GM12878 (cell line): ENCODE measurements around the gene SEPTIN6. TPM values are rescaled to one million over a fixed set of nuclear protein-coding genes. Genes with fewer than 3 reads are reported as not detected.

ENCODE experiments used
- BHLHE40 ChIP-seq, 2 experiments: fragments of 450-650 bp in 1 of 2; IDR thresholded peaks; 2 replicates each; pipeline ENCODE4 v1.6.1; 2011 to 2017; ENCODE audit warnings: low read depth in 2 of 2, borderline replicate concordance in 1 of 2, improper control_type of control experiment in 1 of 2, low read length in 1 of 2, mild to moderate bottlenecking in 1 of 2
- GATAD2B ChIP-seq: fragments of 450-650 bp; conservative IDR thresholded peaks from 2 replicates; pipeline ENCODE4 v1.6.1; 2017; ENCODE audit warnings: low read depth, mild to moderate bottlenecking, moderate library complexity
- HDAC2 ChIP-seq: fragments of 200-600 bp; sonication (generic); IDR thresholded peaks from 2 replicates; pipeline ENCODE4 v1.6.1; 2017
- HDGF ChIP-seq: fragments of 450-650 bp; IDR thresholded peaks from 2 replicates; pipeline ENCODE4 v1.6.1; 2016; ENCODE audit warnings: antibody characterized with exemption
- IKZF2 ChIP-seq, 2 experiments: fragments of 450-650 bp; IDR thresholded peaks; 2 replicates each; pipeline ENCODE4 v1.6.1; 2017; ENCODE audit warnings: mild to moderate bottlenecking in 2 of 2, moderate library complexity in 2 of 2
- KDM1A ChIP-seq: fragments of 200-600 bp; sonication (generic); IDR thresholded peaks from 2 replicates; pipeline ENCODE4 v1.6.1; 2016; ENCODE audit warnings: borderline replicate concordance
- MYC ChIP-seq: IDR thresholded peaks from 2 replicates; pipeline ENCODE4 v1.6.1; 2011; ENCODE audit warnings: mild to moderate bottlenecking, low read length, moderate library complexity, inconsistent platforms; ENCODE audit not compliant: insufficient read depth, insufficient replicate concordance, insufficient read length, severe bottlenecking
- NBN ChIP-seq: fragments of 450-650 bp; IDR thresholded peaks from 2 replicates; pipeline ENCODE4 v1.6.1; 2016
- NFYB ChIP-seq: IDR thresholded peaks from 2 replicates; pipeline ENCODE4 v1.6.1; 2011; ENCODE audit warnings: low read depth, mild to moderate bottlenecking, low read length, improper control_type of control experiment, moderate library complexity; ENCODE audit not compliant: insufficient read depth
- PML ChIP-seq: IDR thresholded peaks from 2 replicates; pipeline ENCODE4 v1.6.1; 2012; ENCODE audit warnings: low read length, inconsistent platforms
- RCOR1 ChIP-seq: conservative IDR thresholded peaks from 2 replicates; pipeline ENCODE4 v1.6.1; 2012; ENCODE audit warnings: low read depth, low read length, improper control_type of control experiment
- SMAD1 ChIP-seq: fragments of 450-650 bp; IDR thresholded peaks from 2 replicates; pipeline ENCODE4 v1.6.1; 2018; ENCODE audit warnings: mild to moderate bottlenecking, low read depth; ENCODE audit not compliant: partially characterized antibody
- SMARCA5 ChIP-seq: fragments of 450-650 bp; IDR thresholded peaks from 2 replicates; pipeline ENCODE4 v1.6.1; 2017; ENCODE audit warnings: mild to moderate bottlenecking
- polyA plus RNA-seq, 11 experiments: library from polyadenylated mRNA; depleted of rRNA in 4 of 11; unstranded in 6 of 11; stranded (reverse) in 5 of 11; fragments of >200 nt; fragmentation: Nextera tagmentation in 4 of 11; fragmentation: Illumina TruSeq in 1 of 11; extraction: Ambion mirVana in 4 of 11; extraction: Trizol in 1 of 11; gene quantifications; 1 replicate in 1 of 11; 2 replicates in 10 of 11; pipeline versions ENCODE4 v1.2.1 to v1.2.3, GENCODE V29; 2011 to 2016; ENCODE audit warnings: inconsistent platforms in 2 of 11, missing spikeins in 2 of 11, low read depth in 1 of 11
- total RNA-seq, 4 experiments: library from RNA; depleted of rRNA in 3 of 4; stranded (reverse); fragments of >200 nt in 3 of 4; fragmentation: Illumina TruSeq in 1 of 4; extraction: Trizol in 1 of 4; gene quantifications; 2 replicates each; pipeline versions ENCODE4 v1.2.1 to v1.2.3, GENCODE V29; 2013 to 2021
- TF ChIP-seq, protein P1 (sequence below): fragments of 450-650 bp; IDR thresholded peaks from 2 replicates; pipeline ENCODE4 v1.6.1; 2017; ENCODE audit warnings: mild to moderate bottlenecking, moderate library complexity
- TF ChIP-seq, protein P2 (sequence below): fragments of 450-650 bp; IDR thresholded peaks from 2 replicates; pipeline ENCODE4 v1.6.1; 2016; ENCODE audit warnings: mild to moderate bottlenecking, moderate library complexity, borderline replicate concordance
- TF ChIP-seq, protein P3 (sequence below): fragments of 450-650 bp; IDR thresholded peaks from 2 replicates; pipeline ENCODE4 v1.6.1; 2017; ENCODE audit warnings: mild to moderate bottlenecking, low read depth, inconsistent platforms; ENCODE audit not compliant: poor library complexity, severe bottlenecking

SEPTIN6 gene
- total and polyA plus RNA-seq, 10 of the 15 experiments (the other 5 are each of a cell fraction or from before 2014, with no cell fraction given), result 37.2 to 353 (median 154) TPM

DNA sequence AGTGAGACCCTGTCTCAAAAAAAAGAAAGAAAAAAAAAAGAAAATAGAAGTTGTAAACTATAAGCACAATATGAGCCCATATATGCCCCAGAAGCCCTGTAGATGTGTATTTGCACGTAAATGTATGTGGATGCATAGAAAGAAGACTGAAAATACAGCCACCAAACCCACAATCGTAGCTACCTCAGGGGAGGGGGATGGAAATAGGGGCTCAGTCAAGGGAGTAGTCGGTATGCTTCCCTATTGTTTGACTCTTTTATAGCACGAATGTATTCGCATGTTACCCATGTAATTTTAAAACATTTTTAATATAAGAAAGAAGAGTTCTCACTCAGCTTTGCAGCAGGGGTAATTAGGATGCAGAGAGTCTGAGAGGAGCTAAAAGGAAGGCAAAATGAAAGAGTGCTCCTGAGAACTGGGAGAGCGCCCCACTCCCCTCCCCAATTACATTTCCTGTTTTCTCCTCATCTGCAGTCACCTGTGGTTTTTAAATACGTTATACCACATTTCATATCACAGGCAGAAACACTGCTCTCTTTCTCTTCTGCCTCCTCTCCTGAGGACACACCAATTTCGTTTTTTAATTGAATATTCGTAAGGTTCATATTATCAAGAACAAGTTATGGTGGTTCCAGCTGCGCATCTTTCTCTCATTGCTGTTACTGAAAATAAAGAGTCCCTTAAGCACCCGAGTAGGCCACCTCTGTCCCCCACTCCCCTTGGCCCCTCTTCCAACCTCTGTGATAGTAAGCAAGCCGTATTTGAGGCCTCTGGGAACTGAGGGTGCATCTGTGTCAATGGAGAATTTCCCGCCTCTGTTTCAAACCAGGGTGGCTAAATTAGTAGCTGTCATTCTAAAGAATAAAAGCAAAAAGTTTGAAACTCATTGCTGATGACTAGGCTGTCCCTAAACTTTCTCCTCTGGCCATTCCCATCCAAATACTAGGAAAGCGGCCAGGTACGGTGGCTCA lies 10.7 kb downstream of the SEPTIN6 start (continued):
- TF ChIP-seq, protein P1, sequence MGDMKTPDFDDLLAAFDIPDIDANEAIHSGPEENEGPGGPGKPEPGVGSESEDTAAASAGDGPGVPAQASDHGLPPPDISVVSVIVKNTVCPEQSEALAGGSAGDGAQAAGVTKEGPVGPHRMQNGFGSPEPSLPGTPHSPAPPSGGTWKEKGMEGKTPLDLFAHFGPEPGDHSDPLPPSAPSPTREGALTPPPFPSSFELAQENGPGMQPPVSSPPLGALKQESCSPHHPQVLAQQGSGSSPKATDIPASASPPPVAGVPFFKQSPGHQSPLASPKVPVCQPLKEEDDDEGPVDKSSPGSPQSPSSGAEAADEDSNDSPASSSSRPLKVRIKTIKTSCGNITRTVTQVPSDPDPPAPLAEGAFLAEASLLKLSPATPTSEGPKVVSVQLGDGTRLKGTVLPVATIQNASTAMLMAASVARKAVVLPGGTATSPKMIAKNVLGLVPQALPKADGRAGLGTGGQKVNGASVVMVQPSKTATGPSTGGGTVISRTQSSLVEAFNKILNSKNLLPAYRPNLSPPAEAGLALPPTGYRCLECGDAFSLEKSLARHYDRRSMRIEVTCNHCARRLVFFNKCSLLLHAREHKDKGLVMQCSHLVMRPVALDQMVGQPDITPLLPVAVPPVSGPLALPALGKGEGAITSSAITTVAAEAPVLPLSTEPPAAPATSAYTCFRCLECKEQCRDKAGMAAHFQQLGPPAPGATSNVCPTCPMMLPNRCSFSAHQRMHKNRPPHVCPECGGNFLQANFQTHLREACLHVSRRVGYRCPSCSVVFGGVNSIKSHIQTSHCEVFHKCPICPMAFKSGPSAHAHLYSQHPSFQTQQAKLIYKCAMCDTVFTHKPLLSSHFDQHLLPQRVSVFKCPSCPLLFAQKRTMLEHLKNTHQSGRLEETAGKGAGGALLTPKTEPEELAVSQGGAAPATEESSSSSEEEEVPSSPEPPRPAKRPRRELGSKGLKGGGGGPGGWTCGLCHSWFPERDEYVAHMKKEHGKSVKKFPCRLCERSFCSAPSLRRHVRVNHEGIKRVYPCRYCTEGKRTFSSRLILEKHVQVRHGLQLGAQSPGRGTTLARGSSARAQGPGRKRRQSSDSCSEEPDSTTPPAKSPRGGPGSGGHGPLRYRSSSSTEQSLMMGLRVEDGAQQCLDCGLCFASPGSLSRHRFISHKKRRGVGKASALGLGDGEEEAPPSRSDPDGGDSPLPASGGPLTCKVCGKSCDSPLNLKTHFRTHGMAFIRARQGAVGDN, result no peak
- peak; percentile 23 to 50; a peak in 2 of 4 replicates for TF ChIP-seq BHLHE40 (IDR thresholded peaks at IDR 0.05; ENCODE audit: borderline replicate concordance in 1 of 2, low read depth in 2 of 2, low read length in 1 of 2)
- TF ChIP-seq MYC, result no peak
- no peak for TF ChIP-seq NFYB
- TF ChIP-seq SMARCA5, result no peak
- peak; percentile 72 for TF ChIP-seq SMAD1
- TF ChIP-seq KDM1A, result no peak
- TF ChIP-seq IKZF2 (IDR thresholded peaks at IDR 0.05), result peak; percentile 92 to 93
- TF ChIP-seq RCOR1, result no peak
- TF ChIP-seq NBN, result peak; percentile 84; the same call in 1 of the 2 replicates
- TF ChIP-seq GATAD2B, result no peak; the same call in 1 of the 2 replicates
- no peak for TF ChIP-seq HDAC2
- TF ChIP-seq, protein P2, sequence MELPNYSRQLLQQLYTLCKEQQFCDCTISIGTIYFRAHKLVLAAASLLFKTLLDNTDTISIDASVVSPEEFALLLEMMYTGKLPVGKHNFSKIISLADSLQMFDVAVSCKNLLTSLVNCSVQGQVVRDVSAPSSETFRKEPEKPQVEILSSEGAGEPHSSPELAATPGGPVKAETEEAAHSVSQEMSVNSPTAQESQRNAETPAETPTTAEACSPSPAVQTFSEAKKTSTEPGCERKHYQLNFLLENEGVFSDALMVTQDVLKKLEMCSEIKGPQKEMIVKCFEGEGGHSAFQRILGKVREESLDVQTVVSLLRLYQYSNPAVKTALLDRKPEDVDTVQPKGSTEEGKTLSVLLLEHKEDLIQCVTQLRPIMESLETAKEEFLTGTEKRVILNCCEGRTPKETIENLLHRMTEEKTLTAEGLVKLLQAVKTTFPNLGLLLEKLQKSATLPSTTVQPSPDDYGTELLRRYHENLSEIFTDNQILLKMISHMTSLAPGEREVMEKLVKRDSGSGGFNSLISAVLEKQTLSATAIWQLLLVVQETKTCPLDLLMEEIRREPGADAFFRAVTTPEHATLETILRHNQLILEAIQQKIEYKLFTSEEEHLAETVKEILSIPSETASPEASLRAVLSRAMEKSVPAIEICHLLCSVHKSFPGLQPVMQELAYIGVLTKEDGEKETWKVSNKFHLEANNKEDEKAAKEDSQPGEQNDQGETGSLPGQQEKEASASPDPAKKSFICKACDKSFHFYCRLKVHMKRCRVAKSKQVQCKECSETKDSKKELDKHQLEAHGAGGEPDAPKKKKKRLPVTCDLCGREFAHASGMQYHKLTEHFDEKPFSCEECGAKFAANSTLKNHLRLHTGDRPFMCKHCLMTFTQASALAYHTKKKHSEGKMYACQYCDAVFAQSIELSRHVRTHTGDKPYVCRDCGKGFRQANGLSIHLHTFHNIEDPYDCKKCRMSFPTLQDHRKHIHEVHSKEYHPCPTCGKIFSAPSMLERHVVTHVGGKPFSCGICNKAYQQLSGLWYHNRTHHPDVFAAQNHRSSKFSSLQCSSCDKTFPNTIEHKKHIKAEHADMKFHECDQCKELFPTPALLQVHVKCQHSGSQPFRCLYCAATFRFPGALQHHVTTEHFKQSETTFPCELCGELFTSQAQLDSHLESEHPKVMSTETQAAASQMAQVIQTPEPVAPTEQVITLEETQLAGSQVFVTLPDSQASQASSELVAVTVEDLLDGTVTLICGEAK, result no peak
- no peak for TF ChIP-seq HDGF
- TF ChIP-seq PML, result 0 out of 2 replicates have a peak, but pooled peaks have one; percentile 14
- TF ChIP-seq, protein P3, sequence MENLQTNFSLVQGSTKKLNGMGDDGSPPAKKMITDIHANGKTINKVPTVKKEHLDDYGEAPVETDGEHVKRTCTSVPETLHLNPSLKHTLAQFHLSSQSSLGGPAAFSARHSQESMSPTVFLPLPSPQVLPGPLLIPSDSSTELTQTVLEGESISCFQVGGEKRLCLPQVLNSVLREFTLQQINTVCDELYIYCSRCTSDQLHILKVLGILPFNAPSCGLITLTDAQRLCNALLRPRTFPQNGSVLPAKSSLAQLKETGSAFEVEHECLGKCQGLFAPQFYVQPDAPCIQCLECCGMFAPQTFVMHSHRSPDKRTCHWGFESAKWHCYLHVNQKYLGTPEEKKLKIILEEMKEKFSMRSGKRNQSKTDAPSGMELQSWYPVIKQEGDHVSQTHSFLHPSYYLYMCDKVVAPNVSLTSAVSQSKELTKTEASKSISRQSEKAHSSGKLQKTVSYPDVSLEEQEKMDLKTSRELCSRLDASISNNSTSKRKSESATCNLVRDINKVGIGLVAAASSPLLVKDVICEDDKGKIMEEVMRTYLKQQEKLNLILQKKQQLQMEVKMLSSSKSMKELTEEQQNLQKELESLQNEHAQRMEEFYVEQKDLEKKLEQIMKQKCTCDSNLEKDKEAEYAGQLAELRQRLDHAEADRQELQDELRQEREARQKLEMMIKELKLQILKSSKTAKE, result peak; percentile 35
